HepG2 (cell line): Measurements from ENCODE around the gene ATXN7L3. TPM values are rescaled to one million over a fixed set of nuclear protein-coding genes. Genes with fewer than 3 reads are reported as not detected.

ENCODE experiments used
- ATAC-seq: fragments of 200-7000 bp; cut with Tn5 transposase; 3 replicates; pipeline ENCODE4 v1.9.1; 2020; ENCODE audit warnings: mild to moderate bottlenecking, moderate library complexity
- BruUV-seq: library from RNA; stranded (reverse); fragments of 400-500 nt; replicated peaks from 2 replicates; lab custom pipeline; 2021; lab: Mats Ljungman, UMichigan
- CTCF ChIA-PET: fragments of 300-600 bp; formaldehyde crosslinking; extraction: SDS; loops from one replicate; lab custom pipeline; 2021; ENCODE audit warnings: low total read pairs, inconsistent platforms, low intra/inter-chr PET ratio; lab: Yijun Ruan, JAX
- POLR2A ChIA-PET: fragments of 350-600 bp; sonication (Branson Sonifier 250); formaldehyde crosslinking; loops from one replicate; lab custom pipeline; 2020; ENCODE audit warnings: antibody characterized with exemption, inconsistent platforms; lab: Yijun Ruan, JAX
- DNase-seq: peaks from one replicate; pipeline ENCODE4 v3.0.0-alpha.2; 2015; ENCODE audit warnings: low spot score
- FAIRE-seq: peaks from 3 replicates; lab custom pipeline; 2011; peaks lifted over from hg19 to GRCh38; lab: Jason Lieb, UNC
- H2AFZ ChIP-seq: one replicate; pipeline ENCODE4 v1.6.1; 2011; ENCODE audit warnings: low read length, inconsistent platforms
- H3K27ac ChIP-seq: fragments of 300-600 bp; 3 replicates; pipeline ENCODE4 v1.8.0; 2011; ENCODE audit warnings: mixed run types, mild to moderate bottlenecking, mixed read lengths, low read length, inconsistent platforms; ENCODE audit not compliant: insufficient read depth; ENCODE audit errors: extremely low read length
- H3K27me3 ChIP-seq, 2 experiments: fragments of 200-600 bp in 1 of 2; 2 replicates in 1 of 2; 3 replicates in 1 of 2; pipeline versions ENCODE4 v1.6.0 to v1.8.0; 2011; ENCODE audit warnings: low read length in 2 of 2, mild to moderate bottlenecking in 2 of 2, moderate library complexity in 2 of 2, inconsistent platforms in 1 of 2; ENCODE audit not compliant: insufficient read depth in 2 of 2, control insufficient read depth in 1 of 2
- H3K36me3 ChIP-seq, 2 experiments: fragments of 200-600 bp in 1 of 2; replicated peaks in 1 of 2; 2 replicates in 1 of 2; 3 replicates in 1 of 2; pipeline versions ENCODE4 v1.5.1 to v1.8.0; 2011; ENCODE audit warnings: low read length in 2 of 2, inconsistent platforms in 1 of 2; ENCODE audit not compliant: insufficient read depth in 2 of 2, control insufficient read depth in 1 of 2
- H3K4me1 ChIP-seq: 2 replicates; pipeline ENCODE4 v1.5.1; 2012; ENCODE audit warnings: low read length, inconsistent platforms; ENCODE audit not compliant: insufficient read depth
- H3K4me2 ChIP-seq: 2 replicates; pipeline ENCODE4 v1.6.0; 2011; ENCODE audit warnings: low read depth, low read length, inconsistent platforms
- H3K4me3 ChIP-seq, 3 experiments: fragments of 200-600 bp in 1 of 3; sonication (generic), shearing (Covaris generic) in 1 of 3; replicated peaks in 1 of 3; 2 replicates each; pipeline ENCODE4 v1.5.1; 2011 to 2016; ENCODE audit warnings: low read length in 3 of 3, inconsistent platforms in 2 of 3, low read depth in 2 of 3, mild to moderate bottlenecking in 2 of 3, control low read depth in 1 of 3, mixed read lengths in 1 of 3; ENCODE audit not compliant: insufficient read depth in 1 of 3
- H3K79me2 ChIP-seq: one replicate; pipeline ENCODE4 v1.6.1; 2011; ENCODE audit warnings: low read length, inconsistent platforms; ENCODE audit not compliant: insufficient read depth
- H3K9ac ChIP-seq: 2 replicates; pipeline ENCODE4 v1.6.0; 2011; ENCODE audit warnings: mild to moderate bottlenecking, low read depth, low read length, inconsistent platforms; ENCODE audit not compliant: insufficient read depth
- H3K9me3 ChIP-seq: 2 replicates; pipeline ENCODE4 v1.5.1; 2012; ENCODE audit warnings: mild to moderate bottlenecking, low read length
- H4K20me1 ChIP-seq: 2 replicates; pipeline ENCODE4 v1.6.0; 2011; ENCODE audit warnings: inconsistent platforms, mild to moderate bottlenecking, low read length, moderate library complexity; ENCODE audit not compliant: insufficient read depth
- AGO2 ChIP-seq: fragments of 200-400 bp; formaldehyde crosslinking; optimal IDR thresholded peaks from 2 replicates; pipeline ENCODE3; 2017; ENCODE audit warnings: mild to moderate bottlenecking, low read depth, low read length, moderate library complexity
- HNRNPL ChIP-seq: fragments of 200-400 bp; formaldehyde crosslinking; IDR thresholded peaks from 2 replicates; pipeline ENCODE4 v1.6.1; 2017; ENCODE audit warnings: mild to moderate bottlenecking, low read depth, low read length
- RBFOX2 ChIP-seq: fragments of 200-400 bp; formaldehyde crosslinking; IDR thresholded peaks from 2 replicates; pipeline ENCODE4 v1.6.1; 2017; ENCODE audit warnings: low read depth, mild to moderate bottlenecking, low read length
- SRSF4 ChIP-seq: fragments of 200-400 bp; formaldehyde crosslinking; IDR thresholded peaks from one replicate; pipeline ENCODE4 v1.6.1; 2018; ENCODE audit warnings: mild to moderate bottlenecking, low read depth, low read length, moderate library complexity; ENCODE audit not compliant: poor library complexity, severe bottlenecking
- SSRP1 ChIP-seq: IDR thresholded peaks from 2 replicates; pipeline ENCODE4 v1.6.1; 2016; ENCODE audit warnings: control low read depth
- TRIM22 ChIP-seq: fragments of 450-650 bp; IDR thresholded peaks from 2 replicates; pipeline ENCODE4 v1.6.1; 2017
- WGBS: methylation state at CpG from one replicate; pipeline ENCODE4 v1.1.6; 2017; ENCODE audit warnings: low lambda C conversion rate; 5-methylcytosine and 5-hydroxymethylcytosine counted together
- in situ Hi-C: cut with HindIII; loops from 2 replicates; pipeline ENCODE4 v1.10.0; 2017; ENCODE audit warnings: low pct_unique_long_range_greater_than_20kb; ENCODE audit not compliant: extremely low pct_ligation_motif_present
- intact Hi-C: fragments of 100-400 bp; cut with micrococcal nuclease; formaldehyde crosslinking; loops from one replicate; pipeline ENCODE4 v1.10.0; 2022; ENCODE audit not compliant: unreplicated experiment
- polyA plus RNA-seq, 8 experiments: library from polyadenylated mRNA; depleted of rRNA in 3 of 8; stranded (reverse) in 7 of 8; unstranded in 1 of 8; fragments of >200 nt; fragmentation: Illumina TruSeq in 4 of 8; extraction: Trizol in 4 of 8; gene quantifications; 2 replicates each; pipeline versions ENCODE4 v1.2.1 to v1.2.3, GENCODE V29; 2011 to 2016; ENCODE audit warnings: low read depth in 4 of 8, missing spikeins in 1 of 8, mixed read lengths in 1 of 8; ENCODE audit not compliant: insufficient read depth in 1 of 8
- total RNA-seq, 5 experiments: library from RNA; depleted of rRNA; stranded (reverse); fragments of >200 nt; fragmentation: Illumina TruSeq; extraction: Trizol; gene quantifications; 2 replicates each; pipeline ENCODE4 v1.2.3, GENCODE V29; 2016; ENCODE audit warnings: low read depth in 1 of 5
- TF ChIP-seq, protein P1 (sequence below): sonication (generic); formaldehyde crosslinking; IDR thresholded peaks from 2 replicates; pipeline ENCODE4 v1.4.0; 2020; ENCODE audit warnings: missing genetic modification reagents; ENCODE audit errors: not compliant biosample characterization

Gene ATXN7L3
- total and polyA plus RNA-seq, 2 of the 13 experiments (the other 11 are each of a cell fraction or from before 2014, with no cell fraction given), result 44.5 to 59.1 TPM

- H3K9me3 ChIP-seq, result no peaks in the 10 kb centered on the region
- no peak overlapping the region for H3K4me2 ChIP-seq
- intact Hi-C loops (no loop called here), in situ Hi-C loops (no loop called here)
- H3K27me3 ChIP-seq, result no peaks in the 10 kb centered on the region; a peak in 1 of 5 replicates
- TF ChIP-seq TRIM22 (no peak), AGO2 (peak; percentile 47)
- 96% methylated on average over 15 of the region's 15 CpGs for WGBS
- H3K27ac ChIP-seq, result no peak overlapping the region
- no peak for ATAC-seq
- 0 out of 2 replicates have a peak, but pooled peaks cover 7% of the 10 kb centered on the region for H4K20me1 ChIP-seq
- H3K79me2 ChIP-seq, result peaks cover 19% of the 10 kb centered on the region
- no TSS peak for BruUV-seq
- H3K36me3 ChIP-seq, result peaks cover 19 to 45% of the 10 kb centered on the region in 2 experiments
- CTCF ChIA-PET, result no interaction called here
- FAIRE-seq, result no peak
- H2AFZ ChIP-seq, result no peak overlapping the region
- no peak for DNase-seq
- H3K4me3 ChIP-seq, result no peak overlapping the region
- H3K4me1 ChIP-seq, result peaks cover 23% of the 10 kb centered on the region
- POLR2A ChIA-PET, result interaction anchor here (1.6 to 4.1 kb wide), 2 partner anchors 12 to 21 kb away, joined by 6 to 71 read pairs; partner anchors contain the start of gene TMUB2
- H3K9ac ChIP-seq, result no peak overlapping the region
Observed at GRCh38 chr17:44197107-44197506, 2.6 kb downstream of the ATXN7L3 start.

DNA sequence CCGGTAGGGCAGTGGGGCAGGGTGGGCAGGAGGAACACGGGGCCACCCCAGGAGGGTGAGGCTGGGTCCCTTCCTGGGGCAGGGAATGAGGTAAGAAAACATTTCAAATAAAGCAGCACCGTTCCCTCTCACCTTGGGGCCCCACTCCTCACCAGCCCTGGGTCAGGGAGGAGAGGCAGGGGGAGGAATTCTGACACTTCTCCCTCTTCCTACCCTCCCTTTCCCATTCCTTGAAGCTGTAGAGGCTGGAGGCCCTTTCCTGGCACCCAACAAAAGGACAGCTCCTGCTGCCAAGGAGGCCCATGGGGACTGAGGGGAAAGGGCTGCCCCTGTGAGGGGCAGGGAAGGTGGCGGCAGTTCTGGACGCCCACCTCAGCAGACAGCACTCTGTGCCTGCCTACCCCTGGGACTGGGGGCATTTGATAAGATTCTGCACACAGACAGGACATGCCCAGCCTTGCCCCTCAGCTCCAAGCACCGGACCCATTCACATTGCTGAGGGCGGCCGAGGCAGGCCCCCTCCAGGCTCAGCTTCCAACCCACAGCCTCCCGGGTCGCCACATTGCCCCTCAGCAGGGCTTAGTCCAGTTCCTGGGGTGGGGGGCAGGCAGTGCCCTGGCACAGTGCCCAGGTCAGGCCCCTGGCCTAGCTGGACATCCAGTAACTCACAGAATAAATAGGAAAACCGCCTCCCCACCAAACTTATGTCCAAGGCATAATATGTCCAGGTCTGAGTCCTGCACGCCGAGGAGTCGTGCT is 6.2 kb downstream of the ATXN7L3 start:
- POLR2A ChIA-PET, result interaction anchor here (1.0 kb wide), 1 partner anchor 28 kb away, joined by 3 read pairs; no protein-coding TSS in a partner anchor

More for the DNA sequence above, 6.2 kb downstream of the ATXN7L3 start:
- FAIRE-seq, result no peak
- TF ChIP-seq AGO2 (peak; percentile 79), RBFOX2 (peak; percentile 59), HNRNPL (0 out of 2 replicates have a peak, but pooled peaks have one; percentile 45), SRSF4 (no peak), SSRP1 (CRISPR knock-in tag) (peak; percentile 13; the same call in 1 of the 2 replicates)
- TF ChIP-seq, protein P1, sequence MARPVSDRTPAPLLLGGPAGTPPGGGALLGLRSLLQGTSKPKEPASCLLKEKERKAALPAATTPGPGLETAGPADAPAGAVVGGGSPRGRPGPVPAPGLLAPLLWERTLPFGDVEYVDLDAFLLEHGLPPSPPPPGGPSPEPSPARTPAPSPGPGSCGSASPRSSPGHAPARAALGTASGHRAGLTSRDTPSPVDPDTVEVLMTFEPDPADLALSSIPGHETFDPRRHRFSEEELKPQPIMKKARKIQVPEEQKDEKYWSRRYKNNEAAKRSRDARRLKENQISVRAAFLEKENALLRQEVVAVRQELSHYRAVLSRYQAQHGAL, result no peak
- TF ChIP-seq, all 625 proteins: peak for 4
- Histone ChIP-seq H2AFZ (no peak overlapping the region), H3K36me3 (peaks cover 19 to 58% of the 10 kb centered on the region in 2 experiments), H3K27ac (peak overlapping the region; percentile 22), H3K27me3 (no peaks in the 10 kb centered on the region), H4K20me1 (0 out of 2 replicates have a peak, but pooled peaks cover 6% of the 10 kb centered on the region), H3K4me1 (peaks cover 14% of the 10 kb centered on the region), H3K4me2 (no peak overlapping the region), H3K79me2 (peaks cover 14% of the 10 kb centered on the region), H3K9me3 (no peaks in the 10 kb centered on the region), H3K9ac (no peak overlapping the region), H3K4me3 (no peak overlapping the region)
- ATAC-seq, result peak; percentile 5; the same call in 1 of the 3 replicates
- CTCF ChIA-PET, result no interaction called here
- BruUV-seq, result no TSS peak
- WGBS, result 99% methylated on average over 9 of the region's 14 CpGs
- no peak for DNase-seq
- in situ Hi-C loops (no loop called here), intact Hi-C loops (no loop called here)
